HEK293 (cell line): Measurements from ENCODE around the gene GIPC1.

Experiments
- ATF2 ChIP-seq: fragments of 450-650 bp; formaldehyde crosslinking; IDR thresholded peaks from 2 replicates; pipeline ENCODE4 v1.5.1; 2016; ENCODE audit warnings: missing biosample characterization, missing genetic modification characterization, low read depth
- KLF10 ChIP-seq: fragments of 450-650 bp; IDR thresholded peaks from 2 replicates; pipeline ENCODE4 v1.5.1; 2018; ENCODE audit warnings: missing biosample characterization, mild to moderate bottlenecking, missing genetic modification characterization
- REST ChIP-seq: fragments of 450-650 bp; formaldehyde crosslinking; IDR thresholded peaks from 2 replicates; pipeline ENCODE4 v1.5.1; 2016; ENCODE audit warnings: missing biosample characterization, missing genetic modification characterization
- SALL2 ChIP-seq: fragments of 450-650 bp; formaldehyde crosslinking; IDR thresholded peaks from 2 replicates; pipeline ENCODE4 v1.5.0; 2017; ENCODE audit warnings: missing biosample characterization, mild to moderate bottlenecking, missing genetic modification characterization, borderline replicate concordance
- ZNF335 ChIP-seq: fragments of 450-650 bp; formaldehyde crosslinking; conservative IDR thresholded peaks from 2 replicates; pipeline ENCODE4 v1.5.1; 2016; ENCODE audit warnings: missing biosample characterization, missing genetic modification characterization
- ZNF776 ChIP-seq: fragments of 450-650 bp; formaldehyde crosslinking; IDR thresholded peaks from 2 replicates; pipeline ENCODE4 v1.5.0; 2017; ENCODE audit warnings: missing biosample characterization, missing genetic modification characterization, borderline replicate concordance
- ZNF843 ChIP-seq: fragments of 450-650 bp; formaldehyde crosslinking; IDR thresholded peaks from 2 replicates; pipeline ENCODE4 v1.5.1; 2016; ENCODE audit warnings: missing biosample characterization, missing genetic modification characterization
- TF ChIP-seq, protein P1 (sequence below): fragments of 450-650 bp; formaldehyde crosslinking; IDR thresholded peaks from 2 replicates; pipeline ENCODE4 v1.5.1; 2016; ENCODE audit warnings: missing biosample characterization, missing genetic modification characterization

DNA sequence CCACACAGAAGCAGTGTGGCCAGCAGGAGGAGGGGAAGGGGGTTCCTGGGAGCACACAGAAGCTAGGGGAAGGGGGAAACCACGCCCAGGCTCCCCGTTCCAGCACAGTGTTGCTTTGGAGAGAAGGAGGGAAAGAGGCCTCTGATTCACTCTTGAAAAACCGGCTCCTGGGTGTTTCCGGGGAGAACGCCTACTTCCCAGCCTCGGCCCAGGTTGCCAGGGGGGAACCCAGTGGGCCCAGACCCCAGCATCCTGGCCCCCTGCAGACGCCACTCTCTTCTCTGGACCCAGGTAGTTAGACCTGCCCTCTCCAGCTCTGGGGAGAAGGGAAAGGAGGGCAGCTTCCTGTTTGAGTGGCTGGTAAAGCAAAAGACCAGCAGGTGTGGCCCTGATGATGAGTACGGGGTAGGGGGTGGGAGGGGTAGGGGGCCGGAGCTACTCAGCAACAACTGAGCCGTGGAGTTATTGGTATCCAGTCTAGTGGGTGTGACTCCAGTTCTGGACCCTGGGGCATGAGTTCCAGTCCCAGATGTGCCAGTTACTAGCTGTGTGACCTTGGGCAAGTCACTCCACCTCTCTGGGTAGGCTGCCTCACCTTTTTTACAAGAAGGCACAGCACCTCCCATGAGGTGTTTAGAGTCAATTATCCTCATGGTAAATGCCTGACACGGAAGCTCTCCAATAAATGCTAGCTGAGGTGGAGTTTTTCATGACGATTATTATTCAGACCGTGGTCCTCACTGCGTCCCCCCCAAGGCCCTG, 836 bp downstream of the GIPC1 start:
- no peak for TF ChIP-seq ZNF335
- no peak for TF ChIP-seq ZNF843 (tag by site-specific recombination)
- TF ChIP-seq, protein P1, sequence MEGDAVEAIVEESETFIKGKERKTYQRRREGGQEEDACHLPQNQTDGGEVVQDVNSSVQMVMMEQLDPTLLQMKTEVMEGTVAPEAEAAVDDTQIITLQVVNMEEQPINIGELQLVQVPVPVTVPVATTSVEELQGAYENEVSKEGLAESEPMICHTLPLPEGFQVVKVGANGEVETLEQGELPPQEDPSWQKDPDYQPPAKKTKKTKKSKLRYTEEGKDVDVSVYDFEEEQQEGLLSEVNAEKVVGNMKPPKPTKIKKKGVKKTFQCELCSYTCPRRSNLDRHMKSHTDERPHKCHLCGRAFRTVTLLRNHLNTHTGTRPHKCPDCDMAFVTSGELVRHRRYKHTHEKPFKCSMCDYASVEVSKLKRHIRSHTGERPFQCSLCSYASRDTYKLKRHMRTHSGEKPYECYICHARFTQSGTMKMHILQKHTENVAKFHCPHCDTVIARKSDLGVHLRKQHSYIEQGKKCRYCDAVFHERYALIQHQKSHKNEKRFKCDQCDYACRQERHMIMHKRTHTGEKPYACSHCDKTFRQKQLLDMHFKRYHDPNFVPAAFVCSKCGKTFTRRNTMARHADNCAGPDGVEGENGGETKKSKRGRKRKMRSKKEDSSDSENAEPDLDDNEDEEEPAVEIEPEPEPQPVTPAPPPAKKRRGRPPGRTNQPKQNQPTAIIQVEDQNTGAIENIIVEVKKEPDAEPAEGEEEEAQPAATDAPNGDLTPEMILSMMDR: no peak
- TF ChIP-seq ZNF776 (tag by site-specific recombination): no peak
- no peak for TF ChIP-seq SALL2 (tag by site-specific recombination)
- no peak for TF ChIP-seq ATF2 (tag by site-specific recombination)
- no peak for TF ChIP-seq KLF10 (tag by site-specific recombination)
- TF ChIP-seq REST (tag by site-specific recombination): no peak
